GM12878 (cell line): ENCODE results near the gene VPS16. TPM values are rescaled to one million over a fixed set of nuclear protein-coding genes. Genes with fewer than 3 reads are reported as not detected.

Source experiments
- ATAC-seq: fragments of 200-7000 bp; cut with Tn5 transposase; 3 replicates; pipeline ENCODE4 v1.9.1; 2020; ENCODE audit warnings: mild to moderate bottlenecking, moderate library complexity
- BruUV-seq: library from RNA; stranded (reverse); fragments of 400-500 nt; replicated peaks from 2 replicates; lab custom pipeline; 2021; lab: Mats Ljungman, UMichigan
- CTCF ChIA-PET: fragments of 300-600 bp; sonication (Branson Sonifier 250); formaldehyde crosslinking; extraction: SDS; loops from one replicate; lab custom pipeline; 2021; ENCODE audit warnings: inconsistent platforms; lab: Yijun Ruan, JAX
- POLR2A ChIA-PET: fragments of 350-600 bp; formaldehyde crosslinking; extraction: SDS; loops from one replicate; lab custom pipeline; 2021; ENCODE audit warnings: inconsistent platforms; lab: Charles Lee
- RAD21 ChIA-PET: fragments of 300-600 bp; sonication (Branson Sonifier 250); formaldehyde crosslinking; loops from one replicate; lab custom pipeline; 2023; ENCODE audit warnings: antibody characterized with exemption; ENCODE audit not compliant: unreplicated experiment; lab: Charles Lee
- SMC1A ChIA-PET: fragments of 300-600 bp; sonication (Branson Sonifier 250); formaldehyde crosslinking; loops from one replicate; lab custom pipeline; 2023; ENCODE audit not compliant: unreplicated experiment, uncharacterized antibody; lab: Charles Lee
- DNase-seq: peaks from one replicate; pipeline ENCODE4 v3.0.0-alpha.2; 2011; ENCODE audit warnings: low read depth, low spot score
- FAIRE-seq: peaks from 3 replicates; lab custom pipeline; 2011; peaks lifted over from hg19 to GRCh38; lab: Jason Lieb, UNC
- H2AFZ ChIP-seq: 2 replicates; pipeline ENCODE4 v1.6.0; 2011; ENCODE audit warnings: low read depth, low read length, control low read depth; ENCODE audit not compliant: control insufficient read depth
- H3K27ac ChIP-seq: 2 replicates; pipeline ENCODE4 v1.5.1; 2011; ENCODE audit warnings: control low read depth; ENCODE audit not compliant: control insufficient read depth, insufficient read depth
- H3K27me3 ChIP-seq, 2 experiments: replicated peaks in 1 of 2; 2 replicates each; pipeline versions ENCODE4 v1.6.0 to v1.6.1; 2011; ENCODE audit warnings: low read length in 1 of 2; ENCODE audit not compliant: control insufficient read depth in 2 of 2, insufficient read depth in 2 of 2
- H3K36me3 ChIP-seq, 2 experiments: 2 replicates each; pipeline ENCODE4 v1.5.1; 2011; ENCODE audit warnings: low read length in 1 of 2; ENCODE audit not compliant: control insufficient read depth in 2 of 2, insufficient read depth in 2 of 2
- H3K4me1 ChIP-seq: 2 replicates; pipeline ENCODE4 v1.6.1; 2011; ENCODE audit warnings: mild to moderate bottlenecking, low read length, moderate library complexity, mixed read lengths; ENCODE audit not compliant: control insufficient read depth, insufficient read depth
- H3K4me2 ChIP-seq: 2 replicates; pipeline ENCODE4 v1.6.0; 2011; ENCODE audit warnings: control low read depth; ENCODE audit not compliant: control insufficient read depth, insufficient read depth
- H3K4me3 ChIP-seq: fragments of 200-600 bp; sonication (generic); 2 replicates; pipeline ENCODE4 v1.5.1; 2016
- H3K79me2 ChIP-seq: 2 replicates; pipeline ENCODE4 v1.6.0; 2011; ENCODE audit warnings: low read length; ENCODE audit not compliant: control insufficient read depth, insufficient read depth
- H3K9ac ChIP-seq: 2 replicates; pipeline ENCODE4 v1.8.0; 2011; ENCODE audit warnings: low read length, control low read depth, mixed read lengths; ENCODE audit not compliant: control insufficient read depth, insufficient read depth
- H3K9me3 ChIP-seq: replicated peaks from 3 replicates; pipeline ENCODE4 v1.5.1; 2011; ENCODE audit warnings: mild to moderate bottlenecking, low read length; ENCODE audit not compliant: control insufficient read depth, insufficient read depth
- H4K20me1 ChIP-seq: 2 replicates; pipeline ENCODE4 v1.6.0; 2011; ENCODE audit not compliant: control insufficient read depth, insufficient read depth
- BACH1 ChIP-seq: fragments of 450-650 bp; IDR thresholded peaks from 2 replicates; pipeline ENCODE4 v1.6.1; 2017; ENCODE audit warnings: mild to moderate bottlenecking, borderline replicate concordance
- BRCA1 ChIP-seq: IDR thresholded peaks from 2 replicates; pipeline ENCODE4 v1.6.1; 2011; ENCODE audit warnings: low read depth, low read length, improper control_type of control experiment
- CEBPB ChIP-seq, 2 experiments: fragments of 150-350 bp in 1 of 2; IDR thresholded peaks; 2 replicates each; pipeline ENCODE4 v1.6.1; 2012 to 2014; ENCODE audit warnings: low read depth in 2 of 2, low read length in 2 of 2, borderline replicate concordance in 1 of 2, inconsistent platforms in 1 of 2
- CHD2 ChIP-seq: IDR thresholded peaks from 2 replicates; pipeline ENCODE4 v1.6.1; 2011; ENCODE audit warnings: low read depth, low read length, improper control_type of control experiment, borderline replicate concordance
- CREM ChIP-seq: IDR thresholded peaks from 2 replicates; pipeline ENCODE4 v1.6.1; 2014; ENCODE audit warnings: antibody characterized with exemption, low read depth
- EED ChIP-seq: sonication (generic); IDR thresholded peaks from 2 replicates; pipeline ENCODE4 v1.6.1; 2016; ENCODE audit warnings: antibody characterized with exemption, low read depth
- ELK1 ChIP-seq: IDR thresholded peaks from 2 replicates; pipeline ENCODE4 v1.6.1; 2012; ENCODE audit warnings: low read depth, low read length, improper control_type of control experiment
- MAX ChIP-seq: IDR thresholded peaks from 2 replicates; pipeline ENCODE4 v1.6.1; 2012; ENCODE audit warnings: low read depth, low read length, improper control_type of control experiment
- MEF2A ChIP-seq: IDR thresholded peaks from 2 replicates; pipeline ENCODE4 v1.6.1; 2011; ENCODE audit warnings: low read depth, mild to moderate bottlenecking, low read length, moderate library complexity; ENCODE audit not compliant: insufficient read depth
- NRF1 ChIP-seq: conservative IDR thresholded peaks from 2 replicates; pipeline ENCODE4 v1.6.1; 2011; ENCODE audit warnings: mild to moderate bottlenecking, low read depth, low read length, improper control_type of control experiment
- PAX8 ChIP-seq: fragments of 450-650 bp; IDR thresholded peaks from 2 replicates; pipeline ENCODE4 v1.6.1; 2017; ENCODE audit warnings: mild to moderate bottlenecking, moderate library complexity
- PML ChIP-seq: IDR thresholded peaks from 2 replicates; pipeline ENCODE4 v1.6.1; 2012; ENCODE audit warnings: low read length, inconsistent platforms
- RUNX3 ChIP-seq: IDR thresholded peaks from 2 replicates; pipeline ENCODE4 v1.6.1; 2012; ENCODE audit warnings: low read length, inconsistent platforms
- SMAD1 ChIP-seq: fragments of 450-650 bp; IDR thresholded peaks from 2 replicates; pipeline ENCODE4 v1.6.1; 2018; ENCODE audit warnings: mild to moderate bottlenecking, low read depth; ENCODE audit not compliant: partially characterized antibody
- YY1 ChIP-seq: IDR thresholded peaks from 2 replicates; pipeline ENCODE4 v1.6.1; 2011; ENCODE audit warnings: low read depth, mild to moderate bottlenecking, low read length
- ZNF217 ChIP-seq: fragments of 450-650 bp; IDR thresholded peaks from 2 replicates; pipeline ENCODE4 v1.6.1; 2017; ENCODE audit warnings: antibody characterized with exemption, mild to moderate bottlenecking
- WGBS: methylation state at CpG from one replicate; pipeline ENCODE4 v1.1.6; 2016; ENCODE audit warnings: low lambda C conversion rate; ENCODE audit not compliant: insufficient replicate concordance, insufficient coverage; ENCODE audit errors: missing lambda C conversion rate; 5-methylcytosine and 5-hydroxymethylcytosine counted together
- in situ Hi-C: fragments of 300-500 bp; cut with MboI; formaldehyde crosslinking; loops from 9 replicates; pipeline ENCODE4 v1.14.3; 2018; ENCODE audit warnings: mixed read lengths
- intact Hi-C: fragments of 100-400 bp; cut with micrococcal nuclease; formaldehyde crosslinking; loops from one replicate; pipeline ENCODE4 v1.14.2; 2022; ENCODE audit not compliant: unreplicated experiment
- polyA plus RNA-seq, 11 experiments: library from polyadenylated mRNA; depleted of rRNA in 4 of 11; unstranded in 6 of 11; stranded (reverse) in 5 of 11; fragments of >200 nt; fragmentation: Nextera tagmentation in 4 of 11; fragmentation: Illumina TruSeq in 1 of 11; extraction: Ambion mirVana in 4 of 11; extraction: Trizol in 1 of 11; gene quantifications; 1 replicate in 1 of 11; 2 replicates in 10 of 11; pipeline versions ENCODE4 v1.2.1 to v1.2.3, GENCODE V29; 2011 to 2016; ENCODE audit warnings: inconsistent platforms in 2 of 11, missing spikeins in 2 of 11, low read depth in 1 of 11
- total RNA-seq, 4 experiments: library from RNA; depleted of rRNA in 3 of 4; stranded (reverse); fragments of >200 nt in 3 of 4; fragmentation: Illumina TruSeq in 1 of 4; extraction: Trizol in 1 of 4; gene quantifications; 2 replicates each; pipeline versions ENCODE4 v1.2.1 to v1.2.3, GENCODE V29; 2013 to 2021
- TF ChIP-seq, protein P1 (sequence below): fragments of 450-650 bp; IDR thresholded peaks from 2 replicates; pipeline ENCODE4 v1.6.1; 2016; ENCODE audit warnings: mild to moderate bottlenecking, moderate library complexity, borderline replicate concordance

The VPS16 gene
- total and polyA plus RNA-seq, 10 of the 15 experiments (the other 5 are each of a cell fraction or from before 2014, with no cell fraction given) = 8.4 to 37.5 (median 26.4) TPM

DNA sequence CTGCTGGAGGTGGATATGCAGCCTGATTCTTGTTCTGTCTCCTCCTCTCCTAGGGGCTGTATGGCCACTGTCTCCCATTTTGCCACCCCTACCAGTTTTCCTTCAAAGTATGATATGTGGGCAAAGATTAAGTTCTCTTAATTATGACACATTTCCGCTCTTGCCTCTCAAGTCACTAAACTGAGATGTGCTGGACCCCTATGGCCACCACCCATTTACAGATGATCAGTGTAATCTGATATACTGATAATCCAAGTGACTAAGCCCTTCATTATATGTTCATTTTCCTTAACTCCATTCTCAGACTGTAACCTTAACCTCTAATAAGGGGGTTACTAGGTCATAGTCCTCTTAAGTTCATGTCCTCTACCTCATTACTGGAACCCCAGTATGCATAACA is 26.5 kb upstream of the VPS16 start:
- Histone ChIP-seq H3K4me2 (no peak overlapping the region), H3K9ac (no peak overlapping the region), H2AFZ (no peak overlapping the region)
- ATAC-seq (no peak), FAIRE-seq (no peak)
- intact Hi-C loops = no loop called here
- TF ChIP-seq ELK1 (no peak), CEBPB (IDR thresholded peaks at IDR 0.05; ENCODE audit: borderline replicate concordance in 1 of 2, low read depth in 2 of 2, low read length in 2 of 2) (no peak), MAX (no peak), NRF1 (no peak), PML (no peak), BACH1 (no peak), CHD2 (no peak), PAX8 (no peak), SMAD1 (no peak), YY1 (no peak), BRCA1 (no peak), ZNF217 (no peak), MEF2A (no peak), EED (no peak), CREM (no peak), RUNX3 (no peak)
- TF ChIP-seq, protein P1, sequence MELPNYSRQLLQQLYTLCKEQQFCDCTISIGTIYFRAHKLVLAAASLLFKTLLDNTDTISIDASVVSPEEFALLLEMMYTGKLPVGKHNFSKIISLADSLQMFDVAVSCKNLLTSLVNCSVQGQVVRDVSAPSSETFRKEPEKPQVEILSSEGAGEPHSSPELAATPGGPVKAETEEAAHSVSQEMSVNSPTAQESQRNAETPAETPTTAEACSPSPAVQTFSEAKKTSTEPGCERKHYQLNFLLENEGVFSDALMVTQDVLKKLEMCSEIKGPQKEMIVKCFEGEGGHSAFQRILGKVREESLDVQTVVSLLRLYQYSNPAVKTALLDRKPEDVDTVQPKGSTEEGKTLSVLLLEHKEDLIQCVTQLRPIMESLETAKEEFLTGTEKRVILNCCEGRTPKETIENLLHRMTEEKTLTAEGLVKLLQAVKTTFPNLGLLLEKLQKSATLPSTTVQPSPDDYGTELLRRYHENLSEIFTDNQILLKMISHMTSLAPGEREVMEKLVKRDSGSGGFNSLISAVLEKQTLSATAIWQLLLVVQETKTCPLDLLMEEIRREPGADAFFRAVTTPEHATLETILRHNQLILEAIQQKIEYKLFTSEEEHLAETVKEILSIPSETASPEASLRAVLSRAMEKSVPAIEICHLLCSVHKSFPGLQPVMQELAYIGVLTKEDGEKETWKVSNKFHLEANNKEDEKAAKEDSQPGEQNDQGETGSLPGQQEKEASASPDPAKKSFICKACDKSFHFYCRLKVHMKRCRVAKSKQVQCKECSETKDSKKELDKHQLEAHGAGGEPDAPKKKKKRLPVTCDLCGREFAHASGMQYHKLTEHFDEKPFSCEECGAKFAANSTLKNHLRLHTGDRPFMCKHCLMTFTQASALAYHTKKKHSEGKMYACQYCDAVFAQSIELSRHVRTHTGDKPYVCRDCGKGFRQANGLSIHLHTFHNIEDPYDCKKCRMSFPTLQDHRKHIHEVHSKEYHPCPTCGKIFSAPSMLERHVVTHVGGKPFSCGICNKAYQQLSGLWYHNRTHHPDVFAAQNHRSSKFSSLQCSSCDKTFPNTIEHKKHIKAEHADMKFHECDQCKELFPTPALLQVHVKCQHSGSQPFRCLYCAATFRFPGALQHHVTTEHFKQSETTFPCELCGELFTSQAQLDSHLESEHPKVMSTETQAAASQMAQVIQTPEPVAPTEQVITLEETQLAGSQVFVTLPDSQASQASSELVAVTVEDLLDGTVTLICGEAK = no peak
- TF ChIP-seq, all 136 proteins: peak for 0
- CTCF ChIA-PET = no interaction called here
- RAD21 ChIA-PET = no interaction called here
- POLR2A ChIA-PET = no interaction called here
- H3K36me3 ChIP-seq = no peaks in the 10 kb centered on the region
- no peaks in the 10 kb centered on the region; the same call in 2 of the 3 replicates for H3K9me3 ChIP-seq
- H3K4me1 ChIP-seq = no peaks in the 10 kb centered on the region
- no peaks in the 10 kb centered on the region for H3K79me2 ChIP-seq
- DNase-seq = no peak
- in situ Hi-C loops = no loop called here
- H3K27me3 ChIP-seq = no peaks in the 10 kb centered on the region; a peak in 1 of 4 replicates
- SMC1A ChIA-PET = no interaction called here
- no peak overlapping the region for H3K27ac ChIP-seq
- BruUV-seq = no TSS peak
- 6% methylated on average over 1 of the region's 1 CpG for WGBS
- H3K4me3 ChIP-seq = no peak overlapping the region
- no peaks in the 10 kb centered on the region for H4K20me1 ChIP-seq
